Measurements from ENCODE around the gene BCL6.

BCL6 gene

DNA sequence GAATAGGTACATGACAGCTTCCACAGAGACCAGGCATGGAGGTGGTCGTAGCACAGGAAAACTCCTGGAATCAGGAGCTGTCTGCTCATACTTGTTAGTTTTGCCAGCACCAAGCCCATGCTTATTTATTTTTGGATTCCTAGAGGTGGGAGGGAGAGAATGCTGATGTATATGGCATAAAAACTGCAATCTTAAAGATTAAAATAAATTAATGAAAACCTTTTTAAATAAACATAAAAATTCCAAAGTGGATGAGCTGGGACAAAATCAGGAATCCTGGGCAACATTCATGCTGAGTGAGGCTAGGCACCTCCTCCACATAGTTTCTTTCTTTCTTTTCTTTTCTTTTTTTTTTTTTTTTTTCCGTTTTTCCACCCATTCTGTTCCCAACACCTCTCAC, 14.3 kb upstream of the BCL6 start:
- no peak for DNase-seq

DNA sequence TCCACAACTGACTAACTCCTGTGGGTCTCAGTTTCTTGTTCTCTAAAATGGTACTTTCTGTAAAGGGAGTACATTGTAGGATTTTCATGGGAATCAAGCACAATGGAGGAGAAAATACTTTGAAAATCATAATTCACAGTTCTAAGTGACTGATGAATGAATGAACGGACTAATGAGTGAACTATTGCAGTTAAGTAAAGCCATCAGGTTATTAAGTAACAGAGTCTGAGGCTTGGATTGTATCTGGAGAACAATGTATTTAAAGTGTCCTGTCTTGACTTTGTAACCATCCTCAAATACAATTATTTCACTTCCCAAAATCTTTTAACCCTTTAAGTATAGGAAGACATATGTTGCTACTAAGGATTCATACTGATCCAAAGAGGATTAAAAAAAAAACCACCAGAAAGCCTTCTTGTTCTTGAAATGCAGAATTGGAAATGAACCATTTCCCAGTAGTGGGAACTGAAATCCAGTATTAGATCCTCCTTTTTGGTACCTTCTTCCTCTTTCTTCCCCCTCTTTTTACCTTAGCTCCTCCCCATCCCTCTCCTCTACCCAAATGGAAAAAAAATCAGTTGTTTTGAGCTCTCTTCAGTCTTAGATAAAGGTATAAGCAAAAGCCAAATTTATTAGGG, 13.2 kb upstream of the BCL6 start:
- no peak for DNase-seq

DNA sequence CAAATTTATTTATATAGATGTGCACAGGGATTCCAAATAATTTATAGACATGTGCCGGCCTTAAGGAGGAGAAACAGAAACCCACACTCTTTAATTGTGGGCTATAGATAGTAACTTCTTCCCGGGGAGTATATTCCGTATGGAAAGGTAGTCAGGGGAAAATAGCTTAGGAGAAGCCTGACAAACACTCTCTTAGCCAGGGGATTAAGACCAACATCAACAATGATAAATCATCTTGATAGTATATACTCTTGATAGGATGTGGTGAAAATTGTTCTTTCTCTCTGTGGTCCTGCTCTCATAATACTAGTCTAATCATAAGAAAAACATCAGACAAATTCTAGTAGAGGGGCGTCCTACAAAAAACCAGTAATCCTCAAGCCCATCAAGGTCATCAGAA, 8.2 kb upstream of the BCL6 start:
- no peak for DNase-seq

GRCh38 chr3:187750513-187751123, 5.3 kb upstream of the BCL6 start:
- no peak for DNase-seq

GRCh38 chr3:187750006-187750512, 4.8 kb upstream of the BCL6 start:
- no peak for DNase-seq

- peak; percentile 92 for DNase-seq
These were observed 2.8 kb upstream of the BCL6 start for GRCh38 chr3:187748050-187748481.

DNA sequence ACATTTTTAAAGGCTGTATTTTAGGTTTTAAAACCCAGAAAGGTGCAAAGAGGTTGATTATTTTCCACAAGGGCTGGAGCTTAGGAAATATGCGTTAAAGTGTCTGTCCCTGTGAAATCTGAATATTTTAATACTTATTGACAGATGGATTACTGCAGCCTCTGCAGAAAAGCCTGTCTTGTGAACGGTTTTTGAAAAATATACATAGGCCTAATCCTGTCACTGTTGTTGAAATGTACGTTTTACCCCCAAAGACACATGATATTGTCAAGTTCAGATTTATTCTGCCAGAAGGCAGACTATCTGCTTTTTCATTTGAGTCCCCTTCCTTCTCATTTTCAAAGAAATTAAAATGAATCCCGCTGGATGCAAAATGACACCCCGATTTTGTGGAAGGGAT, 2.2 kb upstream of the BCL6 start:
- DNase-seq: no peak

- DNase-seq: no peak
These were observed 1.4 kb upstream of the BCL6 start for GRCh38 chr3:187746442-187747281.

DNA sequence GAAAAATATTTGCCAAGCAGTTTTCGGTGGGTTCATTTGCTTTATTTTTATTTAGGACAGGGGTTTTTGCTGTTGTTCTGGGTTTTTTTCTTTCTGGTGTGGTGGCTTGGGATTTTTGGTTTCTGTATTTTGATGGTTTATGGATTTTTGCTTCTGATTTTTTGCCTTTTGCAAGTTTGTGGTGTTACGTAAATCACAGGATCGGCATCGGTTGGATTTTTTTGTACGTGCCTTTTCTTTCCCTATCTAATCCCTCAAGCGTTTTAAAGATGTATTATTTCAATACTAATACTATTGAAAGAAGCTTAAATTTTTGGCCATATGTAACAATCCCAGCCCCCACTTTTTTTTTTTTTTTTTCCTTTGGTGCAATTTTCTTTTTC, 782 bp upstream of the BCL6 start:
- peak; percentile 20 for DNase-seq

- DNase-seq: peak; percentile 68
These were observed 808 bp downstream of the BCL6 start for GRCh38 chr3:187744169-187745151.

DNA sequence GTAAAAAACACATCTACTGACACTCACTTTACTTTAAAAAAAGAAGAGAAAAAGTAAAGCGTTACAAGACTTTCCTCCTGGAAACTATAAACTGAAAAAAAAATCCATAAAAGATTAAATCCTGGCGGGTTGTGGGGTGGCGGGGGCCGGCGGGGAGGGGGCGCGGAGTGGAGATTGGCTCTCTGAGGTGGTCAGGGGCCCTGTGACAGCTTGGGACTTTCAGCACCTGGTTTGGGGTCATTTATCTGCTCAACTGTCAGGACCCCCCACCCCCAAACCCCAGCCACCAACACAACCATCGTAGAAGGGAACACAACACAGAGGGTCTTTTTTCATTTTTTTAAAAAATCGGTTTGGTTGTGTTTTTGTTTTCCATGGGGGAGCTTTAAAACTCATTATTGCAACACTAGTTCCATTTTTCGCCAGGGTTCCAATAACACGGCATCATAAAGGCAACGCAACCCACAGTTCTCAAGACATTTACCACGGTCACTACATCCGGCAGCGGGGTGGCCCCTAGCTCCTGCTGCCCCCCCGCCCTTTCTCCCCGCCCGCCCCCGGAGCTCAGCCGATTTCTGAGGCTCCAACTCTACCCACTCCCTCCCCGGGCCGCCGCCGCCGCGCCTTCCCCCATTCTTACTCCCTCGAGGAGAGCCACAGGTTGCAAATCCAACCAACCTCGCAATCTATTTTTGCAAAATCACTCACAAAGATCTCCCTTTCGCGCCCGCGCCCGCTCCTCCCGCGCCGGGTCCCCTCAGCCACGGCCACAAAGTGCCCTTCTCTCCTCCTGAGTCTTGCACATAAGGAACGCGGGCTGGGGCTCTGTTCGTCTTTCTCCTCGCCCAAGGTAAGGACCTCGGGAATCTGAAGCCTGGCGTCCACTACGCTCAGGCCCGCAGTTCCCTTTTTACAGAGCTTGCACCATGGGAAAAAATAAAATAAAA, 1.8 kb downstream of the BCL6 start:
- DNase-seq: peak; percentile 60

DNA sequence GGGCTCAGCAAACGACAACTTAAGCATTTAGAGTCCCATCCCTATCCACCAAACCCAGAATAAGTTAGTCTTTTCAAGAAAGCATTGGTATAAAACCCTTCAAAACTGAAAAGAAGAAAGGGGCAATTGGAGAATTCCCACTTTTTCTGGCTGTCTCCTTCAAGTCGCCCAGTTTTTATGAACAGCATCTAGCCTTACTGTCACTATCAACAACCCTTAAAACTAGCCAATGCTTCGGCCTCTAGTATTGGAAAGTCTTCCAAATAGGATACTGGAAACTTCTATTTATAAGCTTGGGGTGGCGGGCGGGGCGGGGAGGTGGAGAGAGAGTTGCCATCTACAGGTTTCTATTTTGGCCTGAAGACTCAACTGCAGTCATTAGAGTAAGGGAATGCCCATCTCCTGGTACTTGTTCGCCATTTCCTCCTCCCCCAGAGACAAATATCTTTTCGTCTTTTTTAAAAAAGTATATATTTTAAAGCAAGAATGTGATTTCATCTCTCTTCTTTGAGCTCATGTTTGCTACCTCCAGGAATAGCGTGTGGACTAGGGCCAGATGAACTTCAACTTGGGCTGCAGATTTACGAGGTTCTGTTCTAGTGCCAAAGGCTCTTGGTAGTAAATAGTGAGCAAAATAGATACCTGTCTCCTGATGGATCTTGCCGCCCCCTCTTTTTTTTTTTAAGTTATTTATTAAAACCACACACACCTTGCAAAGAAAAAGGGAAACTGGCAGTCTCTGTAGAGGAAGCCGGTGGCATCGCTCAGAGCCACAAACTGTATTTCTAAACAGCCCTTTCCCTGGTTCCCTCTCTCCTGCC, 2.7 kb downstream of the BCL6 start:
- DNase-seq: peak; percentile 65

GRCh38 chr3:187741403-187742350, 3.6 kb downstream of the BCL6 start:
- DNase-seq: peak; percentile 90

DNA sequence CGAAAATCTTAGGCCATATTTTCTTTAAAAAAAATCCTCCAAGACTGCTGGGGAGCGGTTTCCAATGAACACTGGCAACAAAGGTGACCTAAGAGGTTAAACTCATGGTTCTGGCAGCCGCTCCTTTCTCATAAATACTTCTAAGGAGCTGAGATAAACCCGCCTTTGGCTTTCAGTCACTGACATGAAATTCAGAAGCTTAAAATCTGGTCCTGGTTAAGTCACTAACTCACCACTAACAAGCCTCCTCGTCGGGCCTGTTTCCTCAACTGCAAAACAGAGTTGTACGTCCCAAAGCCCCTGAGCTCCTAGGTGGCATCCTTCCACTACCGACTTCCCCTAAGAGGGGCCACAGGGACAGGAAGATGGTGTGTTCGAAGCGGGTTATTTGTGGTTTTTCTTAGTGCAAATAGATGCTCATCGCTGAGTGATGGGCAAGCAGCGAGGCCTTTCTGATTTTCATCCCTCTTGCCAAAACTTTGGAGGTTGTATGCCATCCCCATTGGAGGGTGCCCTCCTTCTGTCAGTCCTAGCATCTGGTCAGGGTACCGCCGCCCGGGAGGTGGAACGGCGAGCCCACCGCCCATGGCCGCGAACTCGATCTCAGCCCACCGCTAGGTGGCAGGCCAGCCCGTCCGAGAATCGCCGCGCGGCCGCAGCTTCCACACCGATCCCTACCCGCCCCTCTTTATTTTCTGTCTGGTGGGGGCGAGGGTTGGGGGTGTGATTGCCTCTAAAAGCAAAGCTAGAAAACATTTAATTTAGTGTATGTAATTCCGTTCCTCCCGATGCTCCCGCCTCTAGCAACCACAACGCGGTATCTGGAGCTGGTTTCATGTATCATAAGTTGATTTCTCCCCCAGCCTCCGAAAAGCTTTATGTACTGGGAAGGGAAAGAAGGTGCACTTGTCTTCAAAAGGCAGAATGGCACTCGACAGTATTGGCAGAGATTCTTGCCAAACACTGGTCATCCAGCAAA, 4.6 kb downstream of the BCL6 start:
- peak; percentile 67 for DNase-seq

DNA sequence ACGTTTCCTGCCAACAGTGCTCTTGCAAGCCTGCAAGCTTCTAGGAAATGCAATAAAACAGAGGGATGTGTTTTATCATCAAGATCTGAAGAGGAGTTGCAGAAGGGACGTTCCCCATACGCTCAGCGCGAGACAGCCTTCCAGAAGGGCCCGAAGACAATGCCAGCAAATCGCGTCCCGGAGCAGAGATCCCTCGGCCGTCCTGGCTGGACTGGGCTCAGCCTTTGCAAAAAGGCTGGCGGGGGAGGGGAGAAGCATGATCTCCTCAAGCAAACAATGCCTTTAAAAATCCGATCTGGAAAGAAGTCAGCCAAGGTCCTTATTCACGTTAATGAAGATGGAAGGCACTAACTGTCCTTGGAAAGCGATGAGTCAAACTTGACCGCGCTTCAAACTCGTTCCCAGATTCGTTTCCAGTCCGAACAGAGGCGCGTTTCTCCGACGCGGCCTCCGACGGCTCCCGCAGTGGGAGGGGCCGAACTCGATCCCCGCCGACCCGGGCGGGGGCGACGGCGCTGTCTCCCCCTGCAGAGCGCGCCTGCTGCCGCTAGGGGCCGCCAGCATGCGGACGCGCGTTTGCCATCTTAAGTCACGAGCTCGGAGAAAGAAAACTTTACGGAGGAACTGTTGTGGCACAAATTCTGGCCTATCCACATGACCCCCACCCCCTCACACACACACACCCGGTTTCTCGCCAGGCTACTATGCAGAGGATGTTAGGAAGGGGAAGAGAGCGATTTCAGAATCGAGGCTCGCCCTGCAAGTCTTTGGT, 5.5 kb downstream of the BCL6 start:
- DNase-seq: peak; percentile 88

GRCh38 chr3:187739094-187739560, 6.1 kb downstream of the BCL6 start:
- peak; percentile 44 for DNase-seq
